Cardiac fibroblast (primary cell): Measurements from ENCODE around the gene CCT7.

ENCODE experiments used
- DNase-seq, 2 donors: peaks; one replicate each; pipeline versions ENCODE4 v3.0.0 to v3.0.0-alpha.2; 2010; ENCODE audit warnings: low read depth in 2 of 2
- H3K4me3 ChIP-seq, 2 donors: replicated peaks in 1 of 2; 1 replicate in 1 of 2; 2 replicates in 1 of 2; pipeline ENCODE4 v1.5.1; 2011; ENCODE audit warnings: low read depth in 2 of 2, low read length in 2 of 2, mild to moderate bottlenecking in 2 of 2, moderate library complexity in 1 of 2
- TF ChIP-seq, protein P1 (sequence below): IDR thresholded peaks from one replicate; pipeline ENCODE4 v1.5.1; 2011; ENCODE audit warnings: low read depth, mild to moderate bottlenecking, low read length, inconsistent platforms

CCT7 gene

DNA sequence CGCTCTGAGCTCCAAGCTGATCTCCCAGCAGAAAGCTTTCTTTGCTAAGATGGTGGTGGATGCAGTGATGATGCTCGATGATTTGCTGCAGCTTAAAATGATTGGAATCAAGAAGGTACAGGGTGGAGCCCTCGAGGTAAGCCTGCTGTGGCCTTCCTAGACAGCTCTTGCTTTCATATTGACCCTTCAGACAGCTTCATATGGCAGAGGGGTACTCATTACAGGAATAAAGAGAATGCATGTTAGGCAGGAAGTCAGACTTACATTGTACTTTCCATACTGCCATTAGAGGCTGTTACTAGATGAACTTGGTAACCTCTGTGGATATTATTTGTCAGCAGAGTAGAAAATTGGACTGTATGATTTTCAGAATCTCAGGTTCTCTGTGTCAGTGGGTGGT lies 10.5 kb downstream of the CCT7 start:
- H3K4me3 ChIP-seq: no peak overlapping the region
- no peak for DNase-seq
- TF ChIP-seq, protein P1, sequence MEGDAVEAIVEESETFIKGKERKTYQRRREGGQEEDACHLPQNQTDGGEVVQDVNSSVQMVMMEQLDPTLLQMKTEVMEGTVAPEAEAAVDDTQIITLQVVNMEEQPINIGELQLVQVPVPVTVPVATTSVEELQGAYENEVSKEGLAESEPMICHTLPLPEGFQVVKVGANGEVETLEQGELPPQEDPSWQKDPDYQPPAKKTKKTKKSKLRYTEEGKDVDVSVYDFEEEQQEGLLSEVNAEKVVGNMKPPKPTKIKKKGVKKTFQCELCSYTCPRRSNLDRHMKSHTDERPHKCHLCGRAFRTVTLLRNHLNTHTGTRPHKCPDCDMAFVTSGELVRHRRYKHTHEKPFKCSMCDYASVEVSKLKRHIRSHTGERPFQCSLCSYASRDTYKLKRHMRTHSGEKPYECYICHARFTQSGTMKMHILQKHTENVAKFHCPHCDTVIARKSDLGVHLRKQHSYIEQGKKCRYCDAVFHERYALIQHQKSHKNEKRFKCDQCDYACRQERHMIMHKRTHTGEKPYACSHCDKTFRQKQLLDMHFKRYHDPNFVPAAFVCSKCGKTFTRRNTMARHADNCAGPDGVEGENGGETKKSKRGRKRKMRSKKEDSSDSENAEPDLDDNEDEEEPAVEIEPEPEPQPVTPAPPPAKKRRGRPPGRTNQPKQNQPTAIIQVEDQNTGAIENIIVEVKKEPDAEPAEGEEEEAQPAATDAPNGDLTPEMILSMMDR: no peak

DNA sequence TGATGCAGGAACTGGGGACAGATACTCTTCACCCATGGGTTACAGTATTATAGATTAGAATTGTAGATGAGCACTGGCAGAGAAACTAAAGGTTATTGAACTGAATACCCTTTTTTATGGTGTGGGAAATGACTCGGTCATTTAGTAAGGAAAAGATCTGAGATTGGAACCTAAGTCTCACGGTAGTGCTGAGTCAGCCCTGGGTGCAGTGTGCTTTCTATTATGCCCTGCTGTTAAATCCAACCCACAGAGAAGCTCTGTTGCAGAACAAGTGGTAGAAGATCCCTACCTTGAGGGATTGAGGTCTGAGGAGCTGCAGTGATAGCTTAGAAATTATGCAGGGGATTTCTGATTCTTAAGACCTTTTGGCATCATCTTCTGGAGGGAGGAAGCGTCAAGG lies 12.7 kb downstream of the CCT7 start:
- TF ChIP-seq, protein P1: no peak
- no peak for DNase-seq
- H3K4me3 ChIP-seq: no peak overlapping the region

DNA sequence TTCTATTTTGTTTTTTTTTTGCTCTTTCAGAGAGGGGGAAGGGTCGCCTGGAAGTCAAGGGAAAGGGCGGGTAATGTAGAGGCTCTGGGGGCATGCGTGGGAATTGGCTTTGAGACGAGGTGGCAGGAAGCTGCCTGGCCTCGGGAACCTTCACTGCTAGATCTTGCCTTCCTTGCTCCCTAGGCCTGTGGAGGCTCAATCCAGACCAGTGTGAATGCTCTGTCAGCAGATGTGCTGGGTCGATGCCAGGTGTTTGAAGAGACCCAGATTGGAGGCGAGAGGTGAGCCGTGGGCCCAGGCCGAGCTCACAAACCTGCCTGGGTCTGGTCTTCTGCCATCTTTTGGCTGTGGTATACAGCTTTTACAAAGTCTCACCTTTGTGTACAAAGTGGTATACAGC lies 15.5 kb downstream of the CCT7 start:
- TF ChIP-seq, protein P1: no peak
- H3K4me3 ChIP-seq: no peak overlapping the region
- DNase-seq: no peak

DNA sequence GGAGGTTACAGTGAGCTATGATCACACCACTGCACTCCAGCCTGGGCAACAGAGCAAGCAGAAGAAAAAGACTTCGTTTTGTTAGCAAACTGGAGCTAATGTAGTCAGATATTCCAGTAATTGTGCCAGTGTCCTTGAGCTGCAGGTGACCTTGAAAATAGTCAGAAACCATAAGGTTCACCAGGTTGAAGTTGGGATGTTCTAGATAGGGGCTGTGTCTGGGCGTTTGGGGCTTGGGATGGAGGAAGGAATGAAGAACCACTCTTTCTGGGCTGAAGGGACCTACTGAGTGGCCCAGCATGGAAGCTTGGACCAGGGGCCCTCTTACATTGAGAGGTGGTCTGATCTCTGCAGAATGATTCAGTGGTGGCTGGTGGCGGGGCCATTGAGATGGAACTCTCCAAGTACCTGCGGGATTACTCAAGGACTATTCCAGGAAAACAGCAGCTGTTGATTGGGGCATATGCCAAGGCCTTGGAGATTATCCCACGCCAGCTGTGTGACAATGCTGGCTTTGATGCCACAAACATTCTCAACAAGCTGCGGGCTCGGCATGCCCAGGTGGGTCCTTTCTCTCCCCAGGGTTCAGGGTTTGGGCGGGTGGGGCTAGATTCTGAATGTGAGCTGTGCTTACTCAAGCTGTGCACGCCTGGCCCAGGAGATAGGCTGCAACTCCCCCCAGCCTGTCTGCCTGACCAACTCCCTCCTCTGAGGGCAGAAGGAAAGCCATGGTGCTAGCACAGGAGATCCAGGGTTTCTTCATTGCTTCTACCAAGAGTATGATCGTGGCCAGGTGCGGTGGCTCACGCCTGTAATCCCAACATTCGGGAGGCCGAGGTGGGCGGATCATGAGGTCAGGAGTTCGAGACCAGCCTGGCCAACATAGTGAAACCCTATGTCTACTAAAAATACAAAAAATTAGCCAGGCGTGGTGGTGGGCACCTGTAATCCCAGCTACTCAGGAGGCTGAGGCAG lies 17.1 kb downstream of the CCT7 start:
- DNase-seq: no peak
- TF ChIP-seq, protein P1: no peak
- no peak overlapping the region for H3K4me3 ChIP-seq

DNA sequence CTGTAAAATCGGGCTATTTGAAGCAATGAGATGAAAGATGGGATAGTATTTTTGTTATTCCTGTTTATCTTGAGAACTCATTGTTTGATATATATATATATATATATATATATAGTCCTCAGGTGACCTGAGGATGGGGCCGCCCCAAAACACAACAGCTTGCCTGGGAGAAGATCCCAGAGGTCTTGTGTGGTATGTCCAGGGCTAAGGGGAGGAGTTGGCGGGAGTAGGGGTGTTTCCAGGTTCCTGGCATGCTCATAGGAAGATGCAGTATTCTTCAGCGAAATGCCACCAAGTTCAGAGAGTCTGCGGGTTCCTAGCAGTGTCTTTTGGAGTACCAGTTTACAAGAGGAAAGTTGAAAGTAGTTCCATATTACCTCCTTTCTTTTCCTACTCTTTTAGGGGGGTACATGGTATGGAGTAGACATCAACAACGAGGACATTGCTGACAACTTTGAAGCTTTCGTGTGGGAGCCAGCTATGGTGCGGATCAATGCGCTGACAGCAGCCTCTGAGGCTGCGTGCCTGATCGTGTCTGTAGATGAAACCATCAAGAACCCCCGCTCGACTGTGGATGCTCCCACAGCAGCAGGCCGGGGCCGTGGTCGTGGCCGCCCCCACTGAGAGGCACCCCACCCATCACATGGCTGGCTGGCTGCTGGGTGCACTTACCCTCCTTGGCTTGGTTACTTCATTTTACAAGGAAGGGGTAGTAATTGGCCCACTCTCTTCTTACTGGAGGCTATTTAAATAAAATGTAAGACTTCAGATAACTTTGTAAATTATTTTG lies 18.3 kb downstream of the CCT7 start:
- no peak for DNase-seq
- H3K4me3 ChIP-seq: no peak overlapping the region
- TF ChIP-seq, protein P1: no peak

DNA sequence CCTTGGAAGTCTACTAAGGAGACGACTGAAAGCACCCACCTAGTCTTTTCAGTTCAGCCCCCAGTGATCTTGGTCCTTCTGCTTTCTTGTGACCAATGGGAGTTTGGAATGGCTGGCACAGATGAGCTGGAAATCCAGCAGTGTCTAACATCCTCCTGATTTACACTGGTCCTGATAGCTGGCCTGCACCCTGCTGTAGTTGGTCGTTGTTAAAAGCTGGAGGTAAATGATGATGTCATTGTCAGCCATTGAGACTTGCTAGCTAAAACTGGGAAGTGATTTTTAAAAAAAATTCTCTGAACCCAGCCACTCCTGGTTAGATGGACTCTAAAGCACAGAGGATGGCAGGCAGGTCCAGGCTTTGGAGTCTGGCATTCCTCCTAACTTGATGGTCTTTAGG lies 19.3 kb downstream of the CCT7 start:
- H3K4me3 ChIP-seq: no peak overlapping the region
- no peak for DNase-seq
- TF ChIP-seq, protein P1: no peak
